Esophagus muscularis mucosa (tissue), 4 donors: Measurements from ENCODE around the gene FBXW2.

Experiments
- EP300 ChIP-seq: sonication (generic); formaldehyde crosslinking; IDR thresholded peaks from one replicate; pipeline ENCODE4 v1.6.1; 2017; ENCODE audit warnings: antibody characterized with exemption
- POLR2A ChIP-seq: fragments of 450-650 bp; IDR thresholded peaks from one replicate; pipeline ENCODE4 v1.6.1; 2017; ENCODE audit warnings: antibody characterized with exemption, moderate library complexity, mild to moderate bottlenecking, low read depth
- TF ChIP-seq, protein P1 (sequence below), 3 experiments: fragments of 200-600 bp in 2 of 3; fragments of 450-650 bp in 1 of 3; sonication (generic) in 2 of 3; IDR thresholded peaks; one replicate each; pipeline ENCODE4 v1.5.1; 2017 to 2019; ENCODE audit warnings: antibody characterized with exemption in 3 of 3, mild to moderate bottlenecking in 2 of 3, moderate library complexity in 1 of 3

DNA sequence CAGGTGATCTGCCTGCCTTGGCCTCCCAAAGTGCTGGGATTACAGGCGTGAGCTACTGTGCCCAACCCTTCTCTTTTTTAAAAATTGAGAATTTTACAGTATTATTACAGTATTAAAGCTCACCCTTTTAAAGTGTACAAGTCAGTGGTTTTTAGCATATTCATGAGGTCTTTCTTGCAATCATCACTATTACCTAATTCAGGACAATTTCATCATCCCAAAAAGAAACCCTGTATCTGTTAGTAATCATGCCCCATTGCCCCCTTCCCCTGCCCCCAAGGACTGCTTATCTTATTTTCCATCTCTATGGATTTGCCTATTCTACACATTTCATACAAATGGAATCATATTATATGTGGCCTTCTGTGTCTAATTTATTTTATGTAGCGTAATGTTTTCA, 56.3 kb downstream of the FBXW2 start:
- TF ChIP-seq EP300 (no peak), POLR2A (no peak)
- TF ChIP-seq, protein P1, sequence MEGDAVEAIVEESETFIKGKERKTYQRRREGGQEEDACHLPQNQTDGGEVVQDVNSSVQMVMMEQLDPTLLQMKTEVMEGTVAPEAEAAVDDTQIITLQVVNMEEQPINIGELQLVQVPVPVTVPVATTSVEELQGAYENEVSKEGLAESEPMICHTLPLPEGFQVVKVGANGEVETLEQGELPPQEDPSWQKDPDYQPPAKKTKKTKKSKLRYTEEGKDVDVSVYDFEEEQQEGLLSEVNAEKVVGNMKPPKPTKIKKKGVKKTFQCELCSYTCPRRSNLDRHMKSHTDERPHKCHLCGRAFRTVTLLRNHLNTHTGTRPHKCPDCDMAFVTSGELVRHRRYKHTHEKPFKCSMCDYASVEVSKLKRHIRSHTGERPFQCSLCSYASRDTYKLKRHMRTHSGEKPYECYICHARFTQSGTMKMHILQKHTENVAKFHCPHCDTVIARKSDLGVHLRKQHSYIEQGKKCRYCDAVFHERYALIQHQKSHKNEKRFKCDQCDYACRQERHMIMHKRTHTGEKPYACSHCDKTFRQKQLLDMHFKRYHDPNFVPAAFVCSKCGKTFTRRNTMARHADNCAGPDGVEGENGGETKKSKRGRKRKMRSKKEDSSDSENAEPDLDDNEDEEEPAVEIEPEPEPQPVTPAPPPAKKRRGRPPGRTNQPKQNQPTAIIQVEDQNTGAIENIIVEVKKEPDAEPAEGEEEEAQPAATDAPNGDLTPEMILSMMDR (IDR thresholded peaks at IDR 0.05), result no peak
